Stimulated activated CD4-positive, alpha-beta T cell treated with anti-CD3 and anti-CD28 coated beads, Interleukin-12 subunit alpha, Interleukin-12 subunit beta, amount 100 ng/mL, for 48 hours (primary cell): ENCODE data around the gene LY6G5C.

Experiments used
- DNase-seq, 3 donors: peaks; one replicate each; pipeline ENCODE4 v3.0.0-alpha.2; 2020; ENCODE audit warnings: low read depth in 2 of 3, low spot score in 1 of 3

LY6G5C gene

DNA sequence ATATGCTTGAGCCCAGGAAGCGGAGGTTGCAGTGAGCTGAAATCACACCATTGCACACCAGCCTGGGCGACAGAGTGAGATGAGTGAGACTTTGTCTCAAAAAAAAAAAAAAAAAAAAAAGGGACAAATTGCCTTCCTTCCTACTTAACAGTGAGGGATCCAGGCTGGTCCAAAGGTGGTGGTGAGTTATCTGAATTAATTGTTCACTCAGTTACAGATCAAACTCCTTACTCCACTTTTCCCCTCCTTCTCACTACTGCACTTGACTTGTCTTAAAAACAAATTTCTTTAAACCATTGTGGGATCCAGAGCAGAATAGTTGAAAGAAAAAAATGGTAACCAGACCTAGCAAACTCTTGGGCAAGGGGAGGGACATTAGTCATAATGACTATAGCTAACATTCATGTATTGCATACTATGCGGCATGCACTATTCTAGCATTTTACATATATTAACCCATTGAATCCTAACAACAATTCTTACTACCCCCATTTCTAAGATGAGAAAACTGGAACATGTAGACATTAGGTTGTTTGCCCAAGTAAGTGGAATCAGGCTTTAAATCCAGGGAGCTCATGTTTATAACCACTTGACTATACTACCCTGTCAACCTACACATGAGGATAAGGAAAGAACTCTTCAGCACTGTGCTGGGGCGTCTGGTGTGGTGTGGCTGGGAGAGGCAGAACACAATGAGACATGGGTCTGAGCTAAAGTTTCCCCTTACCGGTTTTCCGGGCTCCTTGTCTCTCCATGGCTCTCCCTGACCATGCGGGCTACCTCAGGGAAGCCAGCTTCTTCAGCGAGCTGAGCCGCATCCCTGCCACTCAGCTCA, 17.5 kb downstream of the LY6G5C start:
- DNase-seq: no peak

DNA sequence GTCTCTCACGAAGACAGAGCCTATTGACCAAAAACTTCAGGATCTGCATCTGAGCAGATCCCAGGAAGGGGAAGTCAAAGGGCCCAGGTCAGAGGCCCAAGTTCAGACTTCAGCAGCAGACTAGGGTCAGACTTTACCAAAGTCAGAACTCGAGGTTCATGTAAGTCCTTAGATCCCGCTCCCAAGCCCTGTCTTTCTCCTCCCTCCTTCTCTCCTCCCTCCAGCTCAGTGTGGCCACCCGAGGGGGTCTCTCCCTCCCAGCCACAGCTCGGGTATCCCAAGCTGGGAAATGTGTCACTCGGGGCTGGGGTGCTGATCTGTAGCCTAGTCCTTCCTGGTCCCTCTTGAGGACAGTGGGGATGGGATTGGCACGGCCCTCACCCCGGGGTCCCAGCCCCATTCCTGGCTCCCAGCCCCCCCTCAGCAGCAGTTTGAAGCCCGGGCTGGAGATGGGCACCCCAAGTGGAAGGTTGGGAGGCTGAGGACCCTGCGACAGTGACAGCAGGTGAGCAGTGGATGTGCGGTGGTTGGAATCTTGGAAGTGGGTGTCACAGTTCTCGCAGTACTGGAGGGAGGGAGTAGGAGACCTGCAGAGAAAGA, 18.6 kb downstream of the LY6G5C start:
- no peak for DNase-seq

DNA sequence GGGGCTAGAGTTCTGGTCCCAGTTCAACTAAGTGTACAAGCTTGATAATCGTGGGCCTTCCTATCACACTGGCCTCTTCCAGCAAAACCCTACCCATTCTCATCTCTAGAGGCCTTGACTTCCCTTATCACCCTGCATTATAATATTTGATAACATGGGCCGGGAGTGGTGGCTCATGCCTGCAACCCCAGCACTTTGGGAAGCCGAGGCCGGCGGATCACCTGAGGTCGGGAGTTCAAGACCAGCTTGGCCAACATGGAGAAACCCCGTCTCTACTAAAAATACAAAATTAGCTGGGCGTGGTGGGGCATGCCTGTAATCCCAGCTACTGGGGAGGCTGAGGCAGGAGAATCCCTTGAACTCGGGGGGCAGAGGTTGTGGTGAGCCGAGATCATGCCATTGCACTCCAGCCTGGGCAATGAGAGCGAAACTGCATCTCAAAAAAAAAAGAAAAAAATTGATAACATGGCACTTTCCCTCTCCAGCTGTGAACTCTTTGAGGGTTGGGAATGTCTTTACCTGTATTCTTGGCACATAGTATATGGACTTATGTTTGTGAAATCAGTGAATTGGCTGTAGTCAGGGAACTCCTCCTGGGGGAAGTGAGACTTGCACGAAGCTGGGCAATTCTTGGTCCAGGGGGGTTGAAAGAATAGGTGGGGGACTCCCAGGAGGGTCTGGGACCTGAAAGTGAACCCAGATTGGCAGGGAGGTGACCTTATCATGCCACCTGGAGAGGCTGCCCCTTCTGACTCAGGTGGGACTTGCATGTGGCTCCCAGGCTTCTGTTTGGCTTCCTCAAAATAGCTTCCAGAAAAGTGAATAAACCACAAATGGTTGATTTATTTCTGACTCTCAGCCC, 19.4 kb downstream of the LY6G5C start:
- DNase-seq: no peak

DNA sequence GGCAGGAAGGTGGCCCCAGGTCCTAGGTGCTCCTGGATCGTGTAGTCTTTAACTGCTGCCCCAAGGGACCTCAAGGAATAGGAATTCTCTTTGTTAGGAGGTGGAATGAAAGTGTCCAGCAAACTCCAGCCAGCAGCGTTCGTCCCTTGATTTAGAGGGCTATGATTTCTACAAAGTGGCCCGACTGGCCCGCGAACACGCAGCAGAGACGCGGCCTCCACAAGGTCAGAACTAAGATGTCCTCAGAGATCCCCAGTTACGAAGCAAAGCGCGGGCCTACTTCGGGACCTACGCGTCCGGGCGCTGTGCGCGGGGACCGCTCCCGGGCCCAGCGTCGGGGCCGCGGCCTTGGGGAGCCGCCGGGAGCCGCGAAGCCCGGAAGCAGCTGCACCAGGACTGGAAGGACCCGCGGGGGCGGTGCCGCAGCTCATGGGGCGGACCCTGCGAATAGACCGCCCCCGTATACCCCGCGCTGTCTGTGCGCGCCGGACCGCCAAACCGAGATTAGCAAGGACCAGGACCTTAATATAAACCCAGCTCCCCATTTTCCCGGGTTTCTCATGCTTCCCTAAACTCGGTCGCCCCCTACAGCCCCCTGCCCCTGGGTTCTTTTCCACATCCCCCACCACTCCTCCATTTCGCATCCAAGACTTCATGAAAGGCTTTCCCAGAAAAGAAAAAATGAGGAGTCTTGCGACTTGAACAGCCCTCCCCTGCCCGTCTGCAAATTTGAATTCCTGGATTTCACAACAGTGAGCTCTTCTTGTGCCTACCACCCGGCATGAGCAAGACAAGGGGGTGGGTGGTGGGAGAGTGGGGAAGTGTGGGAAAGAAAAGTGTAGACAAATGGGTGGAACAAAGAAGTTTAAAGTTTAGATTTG, 20.2 kb downstream of the LY6G5C start, which contains the start of gene C6orf47:
TSS of gene C6orf47 (minus strand) at position 398 of the 881 bp plus-strand sequence. CDS start 831 bp downstream, outside the sequence.
- peak; percentile 42 to 78 (median 57) for DNase-seq

DNA sequence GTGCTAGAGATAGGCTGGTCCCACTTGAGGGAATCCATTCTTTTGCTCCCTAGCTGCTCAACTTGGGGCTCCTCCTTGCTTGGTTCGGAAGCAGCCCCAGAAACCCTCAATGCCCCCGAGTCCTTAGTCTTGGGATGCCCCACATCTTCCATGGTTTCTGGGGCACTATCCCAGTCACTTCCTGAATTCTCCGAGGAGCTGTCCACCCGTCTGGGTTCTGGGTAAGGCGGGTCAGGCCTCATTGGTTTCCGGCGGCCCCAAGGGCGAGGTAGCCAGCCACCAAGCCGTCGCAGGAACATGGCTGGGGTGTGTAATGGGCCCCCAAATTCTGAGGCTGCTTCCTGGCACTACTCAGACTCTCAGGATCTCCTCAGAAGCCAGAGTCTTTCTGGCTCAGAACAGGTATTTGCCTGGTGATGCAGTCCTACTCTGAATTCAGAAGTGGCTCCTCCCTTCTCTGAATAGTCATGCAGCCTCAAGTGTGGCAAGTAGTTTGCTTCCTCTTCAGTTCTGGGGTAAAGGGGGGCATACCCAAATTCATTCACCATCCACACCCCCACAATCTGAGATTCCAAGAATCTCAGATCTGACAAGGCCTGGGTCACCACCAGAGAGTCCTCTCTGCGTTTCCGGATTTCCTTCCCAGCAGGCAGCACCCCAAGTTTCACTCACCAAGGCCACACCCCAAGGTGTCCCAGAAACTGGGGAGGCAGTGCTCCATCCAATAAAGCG, 21.1 kb downstream of the LY6G5C start:
- no peak for DNase-seq

DNA sequence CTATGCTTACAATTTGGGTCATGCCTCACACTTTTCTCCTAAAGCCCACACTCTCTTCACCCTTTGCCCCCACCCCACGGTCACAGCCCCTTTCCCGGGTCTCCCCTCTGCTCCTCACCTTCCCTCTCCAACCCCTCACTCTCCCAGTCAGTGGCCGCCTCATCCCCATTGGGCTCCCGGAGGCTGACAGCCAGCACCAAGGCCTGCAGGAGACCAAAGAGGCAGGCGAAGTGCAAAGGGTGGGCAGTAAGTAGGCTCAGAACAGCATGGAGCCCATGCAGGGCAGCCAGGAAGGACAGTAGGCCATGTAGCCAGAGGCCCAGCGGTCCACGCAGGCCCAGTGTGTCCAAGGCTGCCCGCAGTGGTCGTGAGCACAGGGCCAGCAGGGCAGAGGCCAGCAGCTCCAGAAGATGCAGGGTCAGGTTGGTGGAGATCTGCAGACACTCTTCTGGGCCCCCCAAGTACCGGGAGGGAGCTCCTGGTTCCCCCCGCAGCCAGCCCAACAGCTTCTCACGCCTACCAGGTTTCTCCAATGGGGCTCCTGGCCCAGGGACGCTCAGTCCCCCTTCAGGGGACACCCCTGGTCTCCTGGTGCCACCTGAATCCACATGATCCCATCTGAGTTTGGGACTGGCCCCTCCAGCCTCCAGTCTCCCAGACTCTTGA, 21.8 kb downstream of the LY6G5C start:
- no peak for DNase-seq

DNA sequence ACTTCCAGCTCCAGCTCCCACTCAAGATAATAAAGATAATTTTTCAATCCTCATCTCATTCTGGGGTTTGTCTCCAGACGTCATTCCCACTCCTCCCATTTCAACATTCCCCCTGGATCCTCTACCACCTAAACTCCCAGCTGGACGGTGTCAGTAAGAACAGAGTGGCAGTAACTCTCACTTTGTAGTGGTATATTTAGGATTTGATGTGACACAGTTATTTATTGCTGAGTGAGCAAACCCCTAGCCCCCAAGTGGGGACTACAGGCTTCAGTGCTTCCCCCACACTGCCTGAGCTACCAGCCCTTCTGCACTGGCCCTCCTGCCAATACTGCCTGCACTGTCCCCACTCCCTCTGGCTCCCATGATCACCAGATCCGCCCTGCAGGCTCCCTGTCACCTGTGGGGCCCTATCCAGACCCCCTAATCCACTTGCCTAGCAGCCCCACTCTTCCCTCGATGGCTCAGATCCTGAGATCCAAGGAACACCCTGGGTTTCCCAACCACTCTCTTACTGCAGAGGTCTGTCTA, 22.6 kb downstream of the LY6G5C start:
- no peak for DNase-seq

DNA sequence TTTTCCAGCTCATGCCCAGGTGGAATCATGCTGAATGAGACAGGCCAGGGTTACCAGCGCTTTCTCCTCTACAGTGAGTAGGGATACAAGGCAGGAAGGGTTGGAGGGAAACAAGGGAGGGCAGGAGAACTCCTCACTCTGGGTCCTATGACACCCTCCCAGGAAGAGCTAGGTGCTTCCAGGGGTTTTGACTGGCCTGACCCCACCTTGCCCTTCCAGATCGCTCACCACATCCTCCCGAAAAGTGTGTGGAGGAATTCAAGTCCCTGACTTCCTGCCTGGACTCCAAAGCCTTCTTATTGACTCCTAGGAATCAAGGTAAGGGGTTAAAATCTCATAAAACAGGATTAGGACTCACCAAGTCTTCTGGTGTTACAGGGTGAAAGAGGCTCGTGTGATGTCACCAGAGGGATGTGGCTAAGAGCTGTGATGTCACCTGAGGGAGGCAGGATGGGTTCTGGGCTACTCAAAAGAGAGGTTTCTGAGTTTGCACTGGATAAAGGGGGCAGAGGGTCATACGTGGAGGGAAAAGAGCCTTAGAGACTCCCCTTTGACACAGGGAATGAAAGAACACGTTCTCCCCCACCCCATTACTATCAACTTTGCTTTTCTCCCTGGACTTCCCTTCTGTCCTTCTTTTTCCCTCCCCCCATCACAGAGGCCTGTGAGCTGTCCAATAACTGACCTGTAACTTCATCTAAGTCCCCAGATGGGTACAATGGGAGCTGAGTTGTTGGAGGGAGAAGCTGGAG, 23.3 kb downstream of the LY6G5C start:
- DNase-seq: no peak

DNA sequence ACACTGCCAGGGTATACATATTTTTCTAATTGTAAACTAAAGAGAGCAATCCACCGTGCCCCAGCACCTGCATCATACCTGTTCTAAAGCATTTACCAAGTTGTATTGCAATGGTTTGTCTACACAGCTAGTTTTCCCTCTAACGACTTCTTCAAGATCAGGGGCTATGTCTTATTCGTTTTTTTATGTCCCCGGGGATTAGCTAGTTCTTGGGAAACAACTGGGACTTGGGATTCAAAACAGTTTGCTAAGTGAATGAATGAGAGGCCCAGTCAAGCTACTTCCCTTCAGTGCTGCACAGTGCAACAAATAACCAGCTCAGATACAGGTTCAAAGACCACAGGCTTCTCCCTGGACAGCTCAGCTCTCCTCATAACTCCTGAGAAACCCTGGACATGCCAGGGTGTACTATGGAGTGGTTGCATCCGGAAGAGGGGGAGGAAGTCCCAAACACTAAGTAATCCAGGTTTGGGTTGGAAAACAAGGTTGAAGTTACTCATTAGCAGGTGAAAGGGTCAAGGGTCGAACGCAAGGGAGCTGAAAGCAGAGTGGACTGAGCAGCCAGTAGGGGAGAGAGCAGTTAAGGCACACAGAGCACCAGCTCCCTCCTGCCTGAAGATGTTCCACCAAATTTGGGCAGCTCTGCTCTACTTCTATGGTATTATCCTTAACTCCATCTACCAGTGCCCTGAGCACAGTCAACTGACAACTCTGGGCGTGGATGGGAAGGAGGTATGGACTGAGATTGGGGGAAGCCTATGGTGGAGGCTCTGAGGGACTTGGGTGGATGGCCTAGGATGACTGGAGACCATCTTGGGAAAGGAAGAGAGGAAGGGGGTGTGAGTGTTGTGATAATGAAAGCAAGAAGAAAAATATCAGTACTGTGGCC, 25.3 kb downstream of the LY6G5C start, which contains the start of gene APOM:
TSS of gene APOM (plus strand) at position 546 of the 889 bp plus-strand sequence. CDS start at position 619, 73 bp downstream.
- DNase-seq: no peak

DNA sequence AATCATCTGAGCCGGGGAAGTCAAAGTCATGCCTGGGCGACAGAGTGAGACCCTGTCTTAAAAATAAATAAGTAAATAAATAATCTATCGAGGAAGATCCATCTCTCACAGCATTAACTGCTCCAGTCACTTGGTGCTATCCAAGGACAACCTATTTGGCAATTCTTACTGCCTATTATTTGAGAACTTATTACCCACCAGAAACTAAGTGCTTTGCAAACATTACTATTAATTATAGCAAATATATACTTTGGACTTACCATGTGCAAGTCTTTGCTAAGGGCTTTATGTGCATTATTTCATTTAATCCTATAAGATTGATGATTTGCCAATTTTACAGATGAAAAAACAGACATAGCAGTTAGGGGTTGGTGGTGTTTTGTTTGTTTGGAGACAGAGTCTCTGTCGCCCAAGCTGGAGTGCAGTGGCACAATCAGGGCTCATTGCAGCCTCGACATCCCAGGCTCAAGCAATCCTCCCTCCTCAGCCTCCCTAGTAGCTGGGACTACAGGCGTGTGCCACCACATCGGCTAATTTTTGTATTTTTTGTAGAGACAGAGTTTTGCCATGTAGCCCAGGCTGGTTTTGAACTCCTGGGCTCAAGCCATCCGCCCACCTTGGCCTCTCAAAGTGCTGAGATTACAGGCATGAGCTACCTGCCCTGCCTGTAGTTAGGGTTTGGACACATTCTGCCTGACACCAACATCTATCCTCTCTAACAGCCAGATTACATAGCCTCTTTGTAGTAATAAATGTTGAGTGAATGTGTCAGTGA, 26.1 kb downstream of the LY6G5C start:
- no peak for DNase-seq

DNA sequence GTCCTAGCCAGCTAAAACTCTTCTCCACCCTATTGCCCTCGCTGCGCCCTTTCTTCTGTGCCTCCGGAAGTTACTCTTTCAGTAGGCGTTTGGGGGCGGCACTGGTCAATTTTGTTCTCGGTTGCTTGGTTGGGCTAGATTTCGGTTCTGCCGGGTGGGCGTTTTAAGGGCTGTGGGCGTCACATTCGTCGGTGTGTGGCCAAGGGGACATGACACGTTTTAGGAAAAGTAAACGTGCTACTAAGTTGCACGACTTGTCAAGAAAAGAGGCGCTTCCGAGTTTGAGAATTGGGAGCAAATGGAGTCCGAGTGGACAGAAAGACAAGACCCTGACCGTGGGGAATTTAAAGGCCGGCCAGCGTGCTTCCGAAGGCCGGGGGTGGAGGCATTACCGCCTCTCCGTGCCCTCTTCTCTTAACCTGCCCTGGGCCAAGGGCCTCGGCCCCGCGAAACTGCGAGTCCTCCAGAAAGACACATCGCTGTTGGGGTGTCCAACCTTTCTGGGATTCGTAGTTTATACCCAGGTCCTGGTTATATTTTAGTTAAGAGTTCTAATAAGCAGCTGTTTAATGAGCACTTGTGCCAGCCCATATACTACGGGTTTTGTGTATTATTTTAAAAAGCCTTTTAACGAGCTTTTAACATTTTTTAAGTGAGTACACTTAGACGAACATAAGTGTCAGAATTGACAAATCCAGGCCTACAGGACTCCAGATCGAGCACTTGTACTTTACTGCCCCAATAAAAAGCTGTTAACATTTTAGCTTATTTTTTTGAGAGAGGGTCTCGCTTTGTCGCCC, 27.7 kb downstream of the LY6G5C start:
- peak in 2 of 3 donors; percentile 76 to 79 for DNase-seq

DNA sequence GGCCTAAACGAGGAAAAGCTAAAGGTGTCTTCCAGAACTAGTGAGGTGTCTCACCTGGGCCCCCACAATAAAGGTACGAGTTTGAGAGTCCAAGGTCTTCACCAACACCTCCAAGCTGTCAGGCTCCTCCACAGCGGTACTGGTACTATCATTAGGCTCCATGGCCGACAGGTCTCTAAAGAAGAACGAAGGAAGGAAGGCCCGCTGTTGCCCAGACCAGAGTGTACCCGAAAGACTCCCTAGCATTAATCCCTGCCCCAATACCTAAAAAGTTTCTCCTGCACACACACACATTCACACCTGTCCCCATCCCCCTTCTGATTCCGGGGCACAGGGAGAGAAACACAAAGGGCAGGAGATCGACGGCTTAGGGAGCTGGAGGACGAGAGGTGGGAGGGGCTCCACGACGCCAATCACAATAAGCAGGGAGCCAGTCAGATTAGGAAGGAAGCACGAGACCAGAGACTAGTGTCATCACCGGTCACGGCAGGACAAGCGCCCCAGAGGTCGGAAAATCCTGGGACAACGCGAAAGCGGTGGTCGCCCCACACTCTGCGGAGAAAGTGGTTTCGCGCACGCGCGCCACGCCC, 29.2 kb downstream of the LY6G5C start:
- peak in 1 of 3 donors; percentile 49 for DNase-seq

DNA sequence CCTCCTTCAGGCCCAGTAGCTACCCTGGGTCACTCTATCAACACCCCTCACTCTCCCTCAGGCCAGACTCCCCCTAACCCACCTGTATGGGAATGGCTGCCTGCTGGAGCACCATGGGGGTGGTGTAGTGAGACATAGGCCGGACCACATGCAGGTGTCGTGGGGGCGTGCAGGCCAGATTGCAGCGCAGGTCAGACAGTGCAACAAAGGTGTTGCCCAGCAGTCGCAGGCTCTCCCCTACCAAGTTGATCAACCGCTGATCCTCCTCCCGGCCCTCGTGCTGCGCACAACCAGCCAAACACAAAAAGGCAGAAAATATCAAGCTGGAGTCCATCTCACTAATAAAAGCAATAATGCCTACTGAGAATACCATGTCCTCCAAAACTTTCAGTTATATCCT, 35.5 kb downstream of the LY6G5C start:
- no peak for DNase-seq

DNA sequence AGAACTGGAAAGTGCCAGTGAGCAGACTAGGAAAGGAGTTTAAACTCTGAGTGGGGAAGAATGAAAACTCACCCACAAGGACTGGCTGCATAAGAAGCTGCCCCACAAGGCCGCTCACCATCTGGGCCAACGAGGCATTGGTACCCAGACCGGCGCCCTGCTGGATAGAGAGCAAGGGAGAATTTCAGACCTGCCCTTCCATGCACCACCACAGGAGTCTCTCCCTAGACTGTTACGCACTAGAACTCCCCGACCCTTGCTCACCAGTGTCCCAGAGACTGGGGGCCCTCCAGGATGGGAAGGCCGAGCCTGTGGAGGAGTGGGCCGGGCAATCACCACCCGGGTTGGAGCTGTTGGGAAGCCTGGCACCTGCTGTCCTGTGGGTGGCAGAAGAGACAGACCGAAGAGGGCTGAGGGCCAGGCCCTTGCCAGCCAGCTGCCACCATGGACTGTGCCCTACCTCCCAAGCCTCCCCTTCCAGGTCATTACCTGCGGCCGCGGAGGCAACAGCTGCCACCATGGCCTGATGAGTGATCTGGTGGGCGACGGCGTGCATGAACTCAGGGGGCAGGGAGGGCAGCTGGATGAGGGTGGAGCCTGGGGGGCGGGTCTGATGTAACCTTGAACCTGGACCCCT, 36.9 kb downstream of the LY6G5C start:
- DNase-seq: no peak
